Measurements from ENCODE around the gene LIPH. TPM values are rescaled to one million over a fixed set of nuclear protein-coding genes. Genes with fewer than 3 reads are reported as not detected.

LIPH gene
- total RNA-seq, 1 donor from 2014 or later: 0.07 TPM

- no peaks in the 10 kb centered on the region for H3K9me3 Mint-ChIP-seq
- H3K27me3 Mint-ChIP-seq (ENCODE audit: low read depth): peaks cover 65% of the 10 kb centered on the region
- no peaks in the 10 kb centered on the region for H3K36me3 Mint-ChIP-seq
These were observed 33.4 kb downstream of the LIPH start for GRCh38 chr3:185519021-185519420.

GRCh38 chr3:185517387-185518130 lies 34.8 kb downstream of the LIPH start:
- H3K9me3 Mint-ChIP-seq: no peaks in the 10 kb centered on the region
- H3K4me3 Mint-ChIP-seq: no peak overlapping the region
- no peak overlapping the region for H3K27ac Mint-ChIP-seq

More at GRCh38 chr3:185519021-185519420, 33.4 kb downstream of the LIPH start:
- H3K4me1 Mint-ChIP-seq: no peaks in the 10 kb centered on the region
- no peak for DNase-seq (ENCODE audit: low spot score in 2 of 2, unreplicated experiment in 2 of 2)
- no peak overlapping the region for H3K4me3 Mint-ChIP-seq
- no peak overlapping the region for H3K27ac Mint-ChIP-seq
- TF ChIP-seq CTCF (IDR thresholded peaks at IDR 0.05; ENCODE audit: unreplicated experiment): no peak

GRCh38 chr3:185511711-185512110 lies 40.7 kb downstream of the LIPH start:
- Mint-ChIP-seq H3K27ac (no peak overlapping the region), H3K4me1 (no peaks in the 10 kb centered on the region), H3K36me3 (no peaks in the 10 kb centered on the region), H3K27me3 (ENCODE audit: low read depth) (peaks cover 45% of the 10 kb centered on the region), H3K4me3 (no peak overlapping the region), H3K9me3 (no peaks in the 10 kb centered on the region)
- no peak for DNase-seq (ENCODE audit: low spot score in 2 of 2, unreplicated experiment in 2 of 2)
- no peak for TF ChIP-seq CTCF (IDR thresholded peaks at IDR 0.05; ENCODE audit: unreplicated experiment)

More at GRCh38 chr3:185517387-185518130, 34.8 kb downstream of the LIPH start:
- no peaks in the 10 kb centered on the region for H3K36me3 Mint-ChIP-seq
- no peak for TF ChIP-seq CTCF (IDR thresholded peaks at IDR 0.05; ENCODE audit: unreplicated experiment)
- peaks cover 72% of the 10 kb centered on the region for H3K27me3 Mint-ChIP-seq (ENCODE audit: low read depth)
- no peak for DNase-seq (ENCODE audit: low spot score in 2 of 2, unreplicated experiment in 2 of 2)
- no peaks in the 10 kb centered on the region for H3K4me1 Mint-ChIP-seq

GRCh38 chr3:185508335-185508991 lies 43.9 kb downstream of the LIPH start:
- no peaks in the 10 kb centered on the region for H3K4me1 Mint-ChIP-seq
- no peak for TF ChIP-seq CTCF (IDR thresholded peaks at IDR 0.05; ENCODE audit: unreplicated experiment)
- H3K4me3 Mint-ChIP-seq: no peak overlapping the region
- no peaks in the 10 kb centered on the region for H3K9me3 Mint-ChIP-seq
- peaks cover 40% of the 10 kb centered on the region for H3K27me3 Mint-ChIP-seq (ENCODE audit: low read depth)
- no peak overlapping the region for H3K27ac Mint-ChIP-seq
- no peak for DNase-seq (ENCODE audit: low spot score in 2 of 2, unreplicated experiment in 2 of 2)
- no peaks in the 10 kb centered on the region for H3K36me3 Mint-ChIP-seq

GRCh38 chr3:185507883-185508282 lies 44.5 kb downstream of the LIPH start:
- no peak overlapping the region for H3K4me3 Mint-ChIP-seq
- TF ChIP-seq CTCF (IDR thresholded peaks at IDR 0.05; ENCODE audit: unreplicated experiment): no peak
- H3K27me3 Mint-ChIP-seq (ENCODE audit: low read depth): peaks cover 38% of the 10 kb centered on the region
- H3K27ac Mint-ChIP-seq: no peak overlapping the region
- no peaks in the 10 kb centered on the region for H3K36me3 Mint-ChIP-seq
- no peaks in the 10 kb centered on the region for H3K4me1 Mint-ChIP-seq
- no peak for DNase-seq (ENCODE audit: low spot score in 2 of 2, unreplicated experiment in 2 of 2)
- no peaks in the 10 kb centered on the region for H3K9me3 Mint-ChIP-seq

Data from mesothelial cell of epicardium (in vitro differentiated cells).